Effector memory CD4-positive, alpha-beta T cell (primary cell): ENCODE results near the gene CSMD2.
"Not testable (repeated sequence)": the region's sequence is repeated elsewhere in the genome, so short reads cannot be mapped to it uniquely, and the experiment has no call there.

Experiments
- DNase-seq, 3 donors: peaks; one replicate each; pipeline ENCODE4 v3.0.0-alpha.2; 2020
- H3K27ac ChIP-seq: 2 replicates; pipeline ENCODE4 v1.7.0; 2013; ENCODE audit warnings: mild to moderate bottlenecking, low read length, moderate library complexity; ENCODE audit not compliant: insufficient read depth, poor library complexity, severe bottlenecking
- H3K27me3 ChIP-seq: replicated peaks from 2 replicates; pipeline ENCODE4 v1.7.0; 2013; ENCODE audit warnings: mild to moderate bottlenecking, low read length; ENCODE audit not compliant: insufficient read depth, control insufficient read depth, poor library complexity, severe bottlenecking
- H3K36me3 ChIP-seq: 2 replicates; pipeline ENCODE4 v1.7.0; 2013; ENCODE audit warnings: mild to moderate bottlenecking, low read length, moderate library complexity; ENCODE audit not compliant: control insufficient read depth, insufficient read depth
- H3K4me1 ChIP-seq: 2 replicates; pipeline ENCODE4 v1.7.0; 2013; ENCODE audit warnings: low read length, mild to moderate bottlenecking; ENCODE audit not compliant: control insufficient read depth, insufficient read depth, poor library complexity, severe bottlenecking
- H3K4me3 ChIP-seq: 2 replicates; pipeline ENCODE4 v1.7.0; 2013; ENCODE audit warnings: low read length, low read depth, mild to moderate bottlenecking; ENCODE audit not compliant: insufficient read depth, poor library complexity, severe bottlenecking
- H3K9me3 ChIP-seq: 2 replicates; pipeline ENCODE4 v1.7.0; 2013; ENCODE audit warnings: mild to moderate bottlenecking, low read length, moderate library complexity; ENCODE audit not compliant: control insufficient read depth

The CSMD2 gene

DNA sequence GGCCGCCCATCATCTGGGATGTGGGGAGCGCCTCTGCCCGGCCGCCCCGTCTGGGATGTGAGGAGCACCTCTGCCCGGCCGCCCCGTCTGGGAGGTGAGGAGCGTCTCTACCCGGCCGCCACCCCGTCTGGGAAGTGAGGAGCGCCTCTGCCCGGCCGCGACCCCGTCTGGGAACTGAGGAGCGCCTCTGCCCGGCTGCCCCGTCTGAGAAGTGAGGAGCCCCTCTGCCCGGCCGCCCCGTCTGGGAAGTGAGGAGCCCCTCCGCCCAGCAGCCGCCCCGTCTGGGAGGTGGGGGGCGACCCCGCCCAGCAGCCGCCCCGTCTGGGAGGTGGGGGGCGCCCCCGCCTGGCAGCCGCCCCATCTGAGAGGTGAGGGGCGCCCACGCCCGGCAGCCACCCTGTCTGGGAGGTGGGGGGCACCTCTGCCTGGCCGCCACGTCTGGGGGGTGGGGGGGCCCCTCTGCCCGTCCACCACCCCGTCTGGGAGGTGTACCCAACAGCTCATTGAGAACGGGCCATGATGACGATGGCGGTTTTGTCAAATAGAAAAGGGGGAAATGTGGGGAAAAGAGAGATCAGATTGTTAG lies 82.9 kb downstream of the CSMD2 start:
- H3K9me3 ChIP-seq, H3K27me3 ChIP-seq, H3K4me1 ChIP-seq, H3K27ac ChIP-seq, H3K36me3 ChIP-seq, H3K4me3 ChIP-seq, DNase-seq: not testable (repeated sequence)

DNA sequence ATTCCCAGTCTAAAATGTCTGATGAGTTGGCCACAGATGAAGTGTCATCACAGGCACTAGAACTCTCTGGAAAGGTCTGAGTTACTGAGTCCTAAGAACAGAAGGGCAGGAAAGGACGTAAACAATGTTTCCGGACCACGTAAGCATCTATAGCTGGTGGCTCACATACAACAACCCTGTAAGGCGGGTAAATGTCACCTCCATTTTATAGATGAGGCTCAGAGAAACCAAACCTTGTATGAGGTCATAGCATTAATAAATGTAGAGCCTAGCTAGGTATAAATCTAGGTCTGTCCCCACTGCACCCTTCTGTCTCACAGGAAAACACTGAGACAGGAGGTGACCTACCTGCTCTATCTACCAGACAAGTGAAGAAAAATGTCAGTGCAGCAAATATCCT lies 86.6 kb downstream of the CSMD2 start:
- Histone ChIP-seq H3K9me3 (no peaks in the 10 kb centered on the region), H3K27ac (no peak overlapping the region), H3K27me3 (no peaks in the 10 kb centered on the region), H3K4me1 (no peaks in the 10 kb centered on the region), H3K4me3 (no peak overlapping the region), H3K36me3 (no peaks in the 10 kb centered on the region)
- DNase-seq, result no peak

DNA sequence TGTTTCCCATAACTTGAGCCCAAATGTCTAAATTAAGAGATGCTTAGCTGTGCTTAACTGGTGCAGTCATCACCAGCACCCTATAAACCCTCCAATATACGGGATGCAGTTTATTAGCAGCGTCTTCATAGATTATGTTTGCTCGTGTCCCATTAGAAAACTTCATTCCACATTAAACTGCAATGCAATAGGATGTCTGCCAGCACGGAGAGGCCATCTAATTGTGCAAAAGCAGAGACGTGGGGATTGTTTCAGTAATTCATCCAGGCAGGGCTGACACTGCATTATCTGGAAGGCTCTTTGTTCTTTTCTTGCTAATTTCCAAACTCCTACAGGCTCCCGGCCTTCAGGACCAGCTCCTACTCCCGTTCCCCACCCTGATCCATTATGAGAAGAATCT lies 89.5 kb downstream of the CSMD2 start:
- Histone ChIP-seq H3K27me3 (no peaks in the 10 kb centered on the region), H3K27ac (no peak overlapping the region), H3K36me3 (no peaks in the 10 kb centered on the region), H3K9me3 (no peaks in the 10 kb centered on the region), H3K4me1 (no peaks in the 10 kb centered on the region), H3K4me3 (no peak overlapping the region)
- no peak for DNase-seq

DNA sequence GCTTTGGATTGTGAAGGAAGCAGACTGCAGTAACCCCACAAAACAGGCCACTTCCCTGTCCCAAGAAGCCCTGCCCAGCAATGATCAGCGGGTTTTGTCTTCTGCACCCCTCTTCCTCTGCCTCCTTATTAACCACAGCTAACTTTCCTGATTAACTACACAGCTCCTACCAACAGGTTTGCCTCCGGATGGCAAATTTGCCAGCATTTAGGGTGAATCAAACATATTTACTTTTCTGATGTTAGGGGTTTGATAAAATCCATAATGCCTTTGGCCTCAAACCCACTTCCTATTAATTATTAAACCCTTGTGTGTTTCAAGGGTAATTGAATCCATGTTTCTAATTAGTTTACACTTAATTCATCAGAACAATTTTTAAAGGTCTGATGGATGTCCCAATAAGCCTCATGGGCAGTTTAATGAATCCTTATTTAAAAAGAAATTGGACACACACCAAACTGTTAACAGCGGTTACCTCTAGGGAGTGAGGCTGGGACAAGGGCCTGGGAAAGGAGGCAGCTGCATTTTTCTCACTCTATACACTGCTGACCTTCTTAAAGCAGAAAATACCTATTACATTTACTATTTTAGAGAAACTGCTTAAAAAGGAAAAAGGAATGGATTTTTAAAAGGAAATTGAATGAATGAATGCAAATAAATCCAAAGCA lies 91.9 kb downstream of the CSMD2 start:
- Histone ChIP-seq H3K36me3 (no peaks in the 10 kb centered on the region), H3K4me1 (no peaks in the 10 kb centered on the region), H3K9me3 (no peaks in the 10 kb centered on the region), H3K27me3 (no peaks in the 10 kb centered on the region), H3K4me3 (no peak overlapping the region), H3K27ac (no peak overlapping the region)
- DNase-seq, result no peak

DNA sequence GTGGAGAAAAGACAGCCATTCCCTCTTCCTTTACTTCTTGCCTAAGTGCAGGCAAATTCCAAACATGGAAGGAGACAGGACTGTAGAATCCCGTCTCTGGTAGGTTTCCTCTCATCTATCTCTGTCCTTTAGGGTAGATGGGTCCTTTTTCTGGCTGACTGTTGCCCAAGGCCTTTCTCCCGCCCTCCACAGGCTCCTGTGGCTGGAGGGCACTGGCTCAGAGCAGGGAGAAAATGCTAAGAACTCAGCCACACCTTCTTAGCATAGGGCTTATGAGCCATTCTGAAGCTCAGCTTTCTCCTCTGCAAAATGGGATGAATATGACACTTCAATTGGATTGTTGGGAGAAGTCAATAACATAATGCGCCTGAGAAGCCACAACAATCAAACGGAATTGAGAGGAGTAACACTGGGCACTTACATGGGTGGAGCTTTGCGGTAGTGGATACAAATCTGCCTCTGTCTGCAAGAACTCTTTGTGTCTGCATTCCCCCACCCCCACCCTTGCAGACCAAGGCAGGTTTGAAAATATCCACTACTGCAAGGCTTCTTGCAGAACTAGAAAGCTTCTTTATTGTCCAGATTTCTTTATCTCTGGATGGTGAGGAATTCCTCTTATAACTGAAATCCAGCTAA lies 94.7 kb downstream of the CSMD2 start:
- no peaks in the 10 kb centered on the region for H3K27me3 ChIP-seq
- no peaks in the 10 kb centered on the region for H3K9me3 ChIP-seq
- H3K36me3 ChIP-seq, result no peaks in the 10 kb centered on the region
- DNase-seq, result no peak
- no peak overlapping the region for H3K4me3 ChIP-seq
- no peak overlapping the region for H3K27ac ChIP-seq
- H3K4me1 ChIP-seq, result no peaks in the 10 kb centered on the region

DNA sequence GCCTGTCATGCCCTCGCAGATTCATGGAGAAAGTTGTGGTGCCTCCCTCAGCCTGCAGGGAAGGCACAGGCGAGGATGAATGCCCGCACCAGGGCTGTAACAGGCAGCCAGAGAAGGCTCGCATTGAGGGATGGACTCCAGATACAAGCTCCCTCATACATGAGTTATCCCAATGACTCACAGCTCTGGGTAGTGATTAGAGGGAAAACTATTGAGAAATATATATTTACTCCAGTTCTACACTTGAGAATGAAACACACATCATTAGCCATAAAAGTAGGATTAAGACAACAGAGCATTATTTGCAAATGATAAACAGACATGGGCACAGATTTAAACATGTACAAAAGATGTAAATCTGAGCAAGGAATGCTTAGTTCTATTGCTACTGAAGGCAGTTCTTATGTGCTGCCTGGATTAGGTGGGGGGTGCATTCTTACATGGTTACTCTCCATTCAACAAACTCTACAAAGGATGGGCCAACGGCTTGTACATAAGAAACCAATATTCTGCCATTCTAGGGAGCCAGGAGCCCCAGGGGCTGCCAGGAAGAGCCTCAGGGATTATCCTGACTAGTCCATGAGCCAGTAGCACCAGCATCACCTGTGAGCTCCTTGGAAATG lies 97.9 kb downstream of the CSMD2 start:
- Histone ChIP-seq H3K36me3 (no peaks in the 10 kb centered on the region), H3K27me3 (no peaks in the 10 kb centered on the region), H3K4me1 (no peaks in the 10 kb centered on the region), H3K9me3 (no peaks in the 10 kb centered on the region), H3K27ac (no peak overlapping the region), H3K4me3 (no peak overlapping the region)
- DNase-seq, result no peak

DNA sequence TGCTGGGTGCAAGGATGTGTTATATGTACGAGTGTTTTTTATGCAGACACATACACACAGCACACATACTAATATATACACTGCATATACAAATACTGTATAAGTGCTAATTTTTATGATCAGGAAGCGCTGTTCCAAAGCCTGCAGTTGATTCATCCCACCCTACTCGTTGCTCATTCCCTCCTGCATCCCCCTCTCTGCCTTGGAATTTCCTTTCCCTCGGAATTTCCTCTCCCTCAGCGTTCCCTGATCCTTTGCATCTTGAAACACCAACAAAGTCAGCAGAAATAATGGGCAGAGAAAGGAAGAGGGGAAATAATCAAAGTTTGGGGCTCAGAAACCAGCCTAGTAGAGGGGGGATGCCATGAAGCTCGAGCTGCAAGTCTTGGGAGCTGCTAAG lies 98.9 kb downstream of the CSMD2 start:
- Histone ChIP-seq H3K27ac (no peak overlapping the region), H3K36me3 (no peaks in the 10 kb centered on the region), H3K9me3 (no peaks in the 10 kb centered on the region), H3K4me1 (no peaks in the 10 kb centered on the region), H3K27me3 (no peaks in the 10 kb centered on the region), H3K4me3 (no peak overlapping the region)
- no peak for DNase-seq

DNA sequence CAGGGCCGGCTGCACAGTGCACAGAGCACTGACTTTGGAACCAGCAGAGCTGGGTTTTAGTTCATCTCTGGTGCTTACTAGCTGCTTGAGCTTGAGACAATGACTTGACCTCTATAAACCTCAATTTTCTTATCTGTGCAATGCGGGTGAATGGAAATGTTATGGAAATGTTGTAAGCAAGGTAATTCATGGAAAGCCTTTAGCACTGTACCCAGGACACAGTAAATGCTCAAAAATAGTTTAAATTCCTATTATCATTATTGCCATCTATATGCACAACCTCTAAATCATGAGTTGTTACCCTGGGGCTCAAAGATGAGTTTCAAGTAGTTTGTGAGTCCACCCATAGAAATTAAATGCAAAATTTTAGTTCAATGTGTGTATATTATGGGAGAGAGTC lies 99.5 kb downstream of the CSMD2 start:
- Histone ChIP-seq H3K4me1 (no peaks in the 10 kb centered on the region), H3K4me3 (no peak overlapping the region), H3K9me3 (no peaks in the 10 kb centered on the region), H3K36me3 (no peaks in the 10 kb centered on the region), H3K27me3 (no peaks in the 10 kb centered on the region), H3K27ac (no peak overlapping the region)
- no peak for DNase-seq

DNA sequence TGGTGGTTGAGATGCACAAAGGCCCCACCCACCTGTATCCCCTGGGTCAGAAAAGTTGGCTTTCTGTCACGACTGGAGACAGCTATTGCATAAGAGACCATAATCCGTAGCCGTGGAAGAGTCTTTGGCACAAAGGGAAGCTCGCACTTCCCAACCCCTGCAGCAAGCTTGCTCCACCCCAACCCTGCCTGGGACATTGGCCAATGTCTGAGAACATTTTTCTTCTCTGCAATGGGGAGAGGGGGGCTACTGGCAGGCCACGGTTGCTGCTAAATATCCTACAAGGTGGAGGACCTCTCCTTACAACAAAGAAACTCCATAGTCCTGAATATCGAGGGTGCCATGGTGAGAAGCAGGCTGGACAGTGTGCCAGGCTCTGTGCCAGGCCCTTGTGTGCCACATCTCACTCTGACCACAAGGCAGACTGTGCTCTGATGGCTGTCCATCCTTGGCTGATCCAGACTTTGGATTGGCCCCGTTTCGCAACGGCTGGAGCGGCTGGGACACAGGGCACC lies 104.1 kb downstream of the CSMD2 start:
- no peaks in the 10 kb centered on the region for H3K9me3 ChIP-seq
- DNase-seq, result no peak
- H3K4me1 ChIP-seq, result no peaks in the 10 kb centered on the region
- H3K27ac ChIP-seq, result no peak overlapping the region
- H3K36me3 ChIP-seq, result no peaks in the 10 kb centered on the region
- no peaks in the 10 kb centered on the region for H3K27me3 ChIP-seq
- no peak overlapping the region for H3K4me3 ChIP-seq

DNA sequence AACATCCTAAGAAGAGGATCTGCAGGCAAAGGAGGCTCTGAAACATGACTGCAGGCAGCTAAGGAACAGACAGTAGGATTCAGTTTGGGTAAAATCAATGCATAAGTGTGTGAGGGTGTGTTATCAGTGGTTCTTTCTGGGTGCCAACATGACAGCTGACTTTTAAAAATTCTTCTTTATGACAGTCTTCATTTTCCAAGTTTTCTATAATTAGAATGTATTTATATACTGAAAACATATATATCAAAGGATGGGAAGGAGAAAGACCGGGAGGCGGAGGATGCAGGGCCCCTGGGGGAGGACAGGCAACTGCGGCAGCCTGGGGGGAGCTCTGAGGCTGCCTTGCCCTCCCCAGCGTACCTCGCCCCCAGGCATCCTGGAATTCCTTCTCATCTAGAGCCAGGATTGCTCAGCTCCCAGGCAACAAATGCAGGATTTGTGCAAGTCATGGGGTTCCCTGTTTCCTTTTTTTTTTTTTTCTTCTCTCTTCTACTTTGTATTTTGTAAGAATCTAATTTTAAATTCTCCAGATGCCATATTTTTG lies 104.8 kb downstream of the CSMD2 start:
- no peak for DNase-seq
- Histone ChIP-seq H3K27ac (no peak overlapping the region), H3K27me3 (no peaks in the 10 kb centered on the region), H3K4me3 (no peak overlapping the region), H3K9me3 (no peaks in the 10 kb centered on the region), H3K36me3 (no peaks in the 10 kb centered on the region), H3K4me1 (no peaks in the 10 kb centered on the region)
